Ovary (tissue), 9 donors: ENCODE data around the gene MAMLD1. TPM values are rescaled to one million over a fixed set of nuclear protein-coding genes. Genes with fewer than 3 reads are reported as not detected.

Experiments used
- DNase-seq, 5 donors: peaks; one replicate each; pipeline ENCODE4 v3.0.0-alpha.2; 2019 to 2020
- H3K27ac ChIP-seq, 2 donors: fragments of 200-600 bp; one replicate each; pipeline versions ENCODE4 v1.5.1 to v1.8.0; 2019 to 2022
- H3K27me3 ChIP-seq: fragments of 200-600 bp; one replicate; pipeline ENCODE4 v1.8.0; 2022
- H3K36me3 ChIP-seq: fragments of 200-600 bp; sonication (generic); one replicate; pipeline ENCODE4 v1.5.1; 2019
- H3K4me1 ChIP-seq: one replicate; pipeline ENCODE4 v1.8.1; 2013; ENCODE audit warnings: mild to moderate bottlenecking, moderate library complexity; ENCODE audit not compliant: insufficient read depth
- H3K4me3 ChIP-seq: fragments of 200-600 bp; sonication (generic); one replicate; pipeline ENCODE4 v1.5.1; 2017
- H3K9me3 ChIP-seq, 2 donors: fragments of 200-600 bp in 1 of 2; sonication (generic) in 1 of 2; one replicate each; pipeline versions ENCODE4 v1.5.1 to v1.8.1; 2013 to 2019; ENCODE audit warnings: mild to moderate bottlenecking in 1 of 2, moderate library complexity in 1 of 2
- EP300 ChIP-seq: sonication (generic); formaldehyde crosslinking; IDR thresholded peaks from one replicate; pipeline ENCODE4 v1.6.1; 2017; ENCODE audit warnings: antibody characterized with exemption
- POLR2A ChIP-seq: fragments of 450-650 bp; IDR thresholded peaks from one replicate; pipeline ENCODE4 v1.6.1; 2017; ENCODE audit warnings: antibody characterized with exemption, mild to moderate bottlenecking, moderate library complexity
- WGBS, 3 donors: extraction: QIAGEN DNeasy Blood & Tissue Kit in 1 of 3; methylation state at CpG; one replicate each; pipeline versions ENCODE4 v1.1.5 to v1.1.7; 2013 to 2017; 5-methylcytosine and 5-hydroxymethylcytosine counted together
- intact Hi-C, 4 donors: fragments of 100-400 bp; cut with DNase I; formaldehyde crosslinking; loops; one replicate each; pipeline versions ENCODE4 v1.11.0 to v1.15.1; 2022 to 2023
- polyA plus RNA-seq, 2 donors: library from polyadenylated mRNA; stranded (reverse); fragments of 200-250 nt in 1 of 2; fragments of 350-450 nt in 1 of 2; fragmentation: Illumina TruSeq in 1 of 2; extraction: RNeasy Lipid Tissue Mini Kit (QIAGEN cat#74804) in 1 of 2; gene quantifications; one replicate each; pipeline ENCODE4 v1.2.3, GENCODE V29; 2013 to 2014
- total RNA-seq, 7 donors: library from RNA; depleted of rRNA in 2 of 7; stranded (reverse); fragments of >200 nt in 2 of 7; fragmentation: NEBNext Ultra II Directional in 3 of 7; extraction: Animal tissue kit (Norgen Biotek cat#: 25700) in 3 of 7; gene quantifications; one replicate each; pipeline versions ENCODE4 v1.1.0 to v1.2.4, GENCODE V29; 2016 to 2023
- TF ChIP-seq, protein P1 (sequence below), 3 donors: fragments of 450-650 bp in 2 of 3; fragments of 200-600 bp in 1 of 3; IDR thresholded peaks; one replicate each; pipeline versions ENCODE4 v1.5.1 to v1.8.0; 2016 to 2022; ENCODE audit warnings: antibody characterized with exemption in 3 of 3, mild to moderate bottlenecking in 1 of 3
- donor health status: DM: no; HTN: no; CAD: no; lungs with moderate emphysema.
- donor health status: DM: no; HTN: no; CAD: no.
- donor health status: Bipolar disorder and iron deficiency.
- donor health status: DM: yes; HTN: yes; CAD: no.
- donor health status: DM: no; HTN: no; CAD: no.
- donor health status: DM: yes; HTN: yes; CAD: no.

The MAMLD1 gene
- total and polyA plus RNA-seq, 9 donors, result 7.1 to 37.9 (median 20.7) TPM

DNA sequence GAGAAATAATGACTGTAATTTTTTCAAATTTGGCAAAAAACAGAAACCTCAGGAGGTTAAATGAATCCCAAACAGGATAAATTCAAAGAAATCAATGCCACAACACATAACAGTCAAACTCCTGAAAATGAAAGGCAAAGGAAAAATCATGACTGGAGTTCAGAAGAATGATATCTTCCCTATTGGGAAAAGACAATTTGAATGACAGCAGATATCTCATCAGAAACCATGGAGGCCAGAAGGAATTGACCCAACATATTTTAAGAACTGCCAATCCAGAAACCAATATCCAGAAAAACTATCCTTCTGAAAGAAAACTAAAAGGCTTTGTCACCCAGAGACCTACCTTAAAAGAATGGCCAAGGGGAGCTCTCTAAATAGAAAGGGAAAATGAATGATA is 40.1 kb upstream of the MAMLD1 start:
- Histone ChIP-seq H3K4me3 (no peak overlapping the region), H3K36me3 (no peaks in the 10 kb centered on the region), H3K27ac (no peak overlapping the region), H3K9me3 (no peaks in the 10 kb centered on the region), H3K4me1 (no peaks in the 10 kb centered on the region), H3K27me3 (no peaks in the 10 kb centered on the region)
- TF ChIP-seq, protein P1, sequence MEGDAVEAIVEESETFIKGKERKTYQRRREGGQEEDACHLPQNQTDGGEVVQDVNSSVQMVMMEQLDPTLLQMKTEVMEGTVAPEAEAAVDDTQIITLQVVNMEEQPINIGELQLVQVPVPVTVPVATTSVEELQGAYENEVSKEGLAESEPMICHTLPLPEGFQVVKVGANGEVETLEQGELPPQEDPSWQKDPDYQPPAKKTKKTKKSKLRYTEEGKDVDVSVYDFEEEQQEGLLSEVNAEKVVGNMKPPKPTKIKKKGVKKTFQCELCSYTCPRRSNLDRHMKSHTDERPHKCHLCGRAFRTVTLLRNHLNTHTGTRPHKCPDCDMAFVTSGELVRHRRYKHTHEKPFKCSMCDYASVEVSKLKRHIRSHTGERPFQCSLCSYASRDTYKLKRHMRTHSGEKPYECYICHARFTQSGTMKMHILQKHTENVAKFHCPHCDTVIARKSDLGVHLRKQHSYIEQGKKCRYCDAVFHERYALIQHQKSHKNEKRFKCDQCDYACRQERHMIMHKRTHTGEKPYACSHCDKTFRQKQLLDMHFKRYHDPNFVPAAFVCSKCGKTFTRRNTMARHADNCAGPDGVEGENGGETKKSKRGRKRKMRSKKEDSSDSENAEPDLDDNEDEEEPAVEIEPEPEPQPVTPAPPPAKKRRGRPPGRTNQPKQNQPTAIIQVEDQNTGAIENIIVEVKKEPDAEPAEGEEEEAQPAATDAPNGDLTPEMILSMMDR (IDR thresholded peaks at IDR 0.05), result no peak
- no peak for TF ChIP-seq POLR2A
- TF ChIP-seq EP300, result no peak
- no peak for DNase-seq
- intact Hi-C loops, result no loop called here

DNA sequence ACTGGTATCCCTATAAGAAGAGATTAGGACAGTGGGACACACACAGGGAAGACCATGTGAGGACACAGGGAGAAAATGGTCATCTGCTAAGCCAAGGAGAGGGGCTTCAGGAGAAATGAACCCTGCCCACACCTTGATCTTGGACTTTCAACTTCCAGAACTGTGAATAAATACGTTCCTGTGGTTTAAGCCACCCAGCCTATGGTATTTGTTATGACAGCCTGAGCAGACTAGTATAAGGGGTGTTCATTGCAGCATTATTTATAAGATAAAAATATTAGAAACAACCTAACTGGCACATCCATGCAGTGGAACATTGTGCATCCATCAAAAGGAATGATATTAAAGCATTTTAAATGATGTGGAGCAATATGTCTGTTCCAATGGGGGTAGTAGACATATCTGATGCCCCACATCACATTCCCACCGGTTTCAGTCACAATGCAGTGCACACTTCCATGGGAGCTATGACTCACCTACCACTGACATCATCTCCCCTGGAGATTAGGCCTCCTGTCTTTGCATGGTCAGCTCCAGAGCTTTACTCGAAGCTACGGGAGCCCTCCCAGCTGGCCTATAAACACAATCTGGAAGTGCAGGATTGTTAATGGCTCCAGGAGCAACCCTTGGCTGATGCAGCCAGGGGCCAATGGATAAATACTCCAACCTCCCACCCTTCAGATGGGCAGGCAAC is 38.9 kb upstream of the MAMLD1 start:
- TF ChIP-seq EP300, result no peak
- TF ChIP-seq, protein P1 (IDR thresholded peaks at IDR 0.05), result no peak
- TF ChIP-seq POLR2A, result no peak
- Histone ChIP-seq H3K27ac (no peak overlapping the region), H3K27me3 (no peaks in the 10 kb centered on the region), H3K9me3 (no peaks in the 10 kb centered on the region), H3K36me3 (no peaks in the 10 kb centered on the region), H3K4me1 (no peaks in the 10 kb centered on the region), H3K4me3 (no peak overlapping the region)
- 40 to 49% (median 46%) methylated on average over 4 of the region's 4 CpGs for WGBS, 3 donors
- DNase-seq, result no peak
- intact Hi-C loops, result no loop called here

DNA sequence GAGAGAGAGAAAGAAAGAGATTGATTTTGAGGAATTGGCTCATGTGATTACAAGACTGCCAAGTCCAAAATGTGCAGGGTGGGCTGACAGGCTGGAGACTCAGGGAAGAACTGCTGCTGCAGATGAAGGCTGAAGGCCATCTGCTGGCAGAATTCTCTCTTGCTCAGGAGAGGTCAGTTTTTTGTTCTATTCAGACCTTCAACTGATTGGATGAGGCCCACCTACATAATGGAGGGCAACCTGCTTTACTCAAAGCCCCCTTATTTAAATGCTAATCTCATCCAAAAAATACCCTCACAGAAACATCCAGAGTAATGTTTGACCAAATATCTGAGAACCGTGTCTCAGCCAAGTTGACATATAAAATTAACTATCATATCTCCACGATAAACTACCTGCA is 38.2 kb upstream of the MAMLD1 start:
- Histone ChIP-seq H3K27me3 (no peaks in the 10 kb centered on the region), H3K4me3 (no peak overlapping the region), H3K27ac (no peak overlapping the region), H3K4me1 (no peaks in the 10 kb centered on the region), H3K36me3 (no peaks in the 10 kb centered on the region), H3K9me3 (no peaks in the 10 kb centered on the region)
- 76 to 87% (median 83%) methylated on average over 2 of the region's 2 CpGs for WGBS, 3 donors
- TF ChIP-seq EP300 (no peak), POLR2A (no peak)
- TF ChIP-seq, protein P1 (IDR thresholded peaks at IDR 0.05), result no peak
- intact Hi-C loops, result no loop called here
- DNase-seq, result no peak

DNA sequence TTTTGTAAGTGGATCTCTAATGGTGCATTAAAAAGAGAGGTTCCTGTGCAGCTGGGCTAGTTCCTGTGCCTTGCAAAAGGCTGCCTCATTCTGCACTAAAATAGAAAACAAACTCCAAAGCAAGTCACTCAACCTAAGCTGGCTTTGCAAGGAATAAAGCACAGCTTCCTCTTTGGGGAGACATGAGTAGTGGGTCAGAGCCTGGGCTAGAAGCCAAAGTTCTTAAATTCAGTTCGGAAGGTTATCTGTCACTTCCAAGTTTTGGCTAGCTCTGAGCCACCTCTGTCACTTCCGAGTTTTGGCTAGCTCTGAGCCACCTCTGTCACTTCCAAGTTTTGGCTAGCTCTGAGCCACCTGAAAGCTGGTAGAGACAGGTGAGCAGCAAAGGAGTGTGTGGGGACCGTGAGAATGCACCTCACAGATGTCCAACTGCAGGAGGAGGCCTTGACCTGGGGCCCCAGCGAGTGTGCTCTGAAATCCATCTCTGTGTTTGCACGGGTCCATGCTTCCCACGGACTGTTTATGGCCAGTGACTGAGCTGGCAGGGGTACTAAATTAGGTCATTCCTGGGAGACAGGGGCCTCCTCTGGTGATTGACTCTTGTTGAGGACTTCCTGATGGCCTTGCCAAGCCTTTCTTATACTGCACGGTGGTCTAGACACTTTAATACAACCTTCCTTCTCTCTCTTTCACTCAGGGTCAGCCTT is 36.4 kb upstream of the MAMLD1 start:
- no peaks in the 10 kb centered on the region for H3K9me3 ChIP-seq
- H3K36me3 ChIP-seq, result no peaks in the 10 kb centered on the region
- H3K27me3 ChIP-seq, result no peaks in the 10 kb centered on the region
- H3K27ac ChIP-seq, result no peak overlapping the region
- intact Hi-C loops, result no loop called here
- 29 to 47% (median 33%) methylated on average over 7 of the region's 7 CpGs for WGBS, 3 donors
- no peak for DNase-seq
- no peaks in the 10 kb centered on the region for H3K4me1 ChIP-seq
- TF ChIP-seq POLR2A (no peak), EP300 (no peak)
- TF ChIP-seq, protein P1 (IDR thresholded peaks at IDR 0.05), result no peak
- no peak overlapping the region for H3K4me3 ChIP-seq
